Measurements from ENCODE around the gene ADCY5. TPM values are rescaled to one million over a fixed set of nuclear protein-coding genes. Genes with fewer than 3 reads are reported as not detected.

The ADCY5 gene
- total RNA-seq, 2 experiments from 2014 or later, result 0.10 TPM; not detected in 1

GRCh38 chr3:123335007-123335670, 113.8 kb downstream of the ADCY5 start:
- peak; percentile 53 for DNase-seq
- H3K4me3 Mint-ChIP-seq, result no peak overlapping the region
- intact Hi-C loops (cut with micrococcal nuclease), result no loop called here
- CTCF ChIA-PET, result interaction anchor here (1.2 kb wide), 1 partner anchor 227 kb away, joined by 4 read pairs; no protein-coding TSS in a partner anchor
- H3K27me3 Mint-ChIP-seq (ENCODE audit: low read depth), result no peaks in the 10 kb centered on the region
- no peaks in the 10 kb centered on the region for H3K36me3 Mint-ChIP-seq (ENCODE audit: low read depth)
- peaks cover 6% of the 10 kb centered on the region for H3K4me1 Mint-ChIP-seq (ENCODE audit: low read depth)
- no peak overlapping the region for H3K27ac Mint-ChIP-seq
- no peaks in the 10 kb centered on the region for H3K9me3 Mint-ChIP-seq

- no peaks in the 10 kb centered on the region for H3K9me3 Mint-ChIP-seq
- CTCF ChIA-PET, result no interaction called here
- H3K4me1 Mint-ChIP-seq (ENCODE audit: low read depth), result peaks cover 6% of the 10 kb centered on the region
- no peaks in the 10 kb centered on the region for H3K36me3 Mint-ChIP-seq (ENCODE audit: low read depth)
- DNase-seq, result no peak
- no peak overlapping the region for H3K4me3 Mint-ChIP-seq
- H3K27ac Mint-ChIP-seq, result no peak overlapping the region
- intact Hi-C loops (cut with micrococcal nuclease), result no loop called here
- H3K27me3 Mint-ChIP-seq (ENCODE audit: low read depth), result no peaks in the 10 kb centered on the region
These were observed 114.8 kb downstream of the ADCY5 start for GRCh38 chr3:123334056-123334455.

DNA sequence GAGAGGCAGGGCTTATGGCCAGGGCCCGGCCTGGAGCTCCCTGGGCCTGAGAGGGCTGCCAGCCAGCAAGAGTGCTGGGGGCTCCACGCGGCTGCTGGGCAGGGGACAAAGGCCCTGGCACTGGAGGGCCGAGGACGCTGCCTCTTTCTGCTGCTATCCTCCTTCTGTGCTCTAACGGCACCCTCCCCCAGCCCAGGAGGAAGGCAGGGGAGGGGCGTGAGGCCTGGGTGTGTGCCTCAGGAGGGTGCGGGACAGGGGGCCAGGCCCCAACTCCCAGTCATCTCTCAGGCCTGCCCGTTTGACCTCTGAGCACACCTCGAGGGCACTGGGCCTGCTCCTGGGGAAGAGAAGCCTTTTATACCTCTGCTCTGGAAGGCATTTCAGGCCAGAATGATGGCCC, 115.5 kb downstream of the ADCY5 start:
- Mint-ChIP-seq H3K4me1 (ENCODE audit: low read depth) (peaks cover 6% of the 10 kb centered on the region), H3K9me3 (no peaks in the 10 kb centered on the region), H3K27ac (no peak overlapping the region), H3K4me3 (no peak overlapping the region), H3K36me3 (ENCODE audit: low read depth) (no peaks in the 10 kb centered on the region), H3K27me3 (ENCODE audit: low read depth) (no peaks in the 10 kb centered on the region)
- intact Hi-C loops (cut with micrococcal nuclease), result no loop called here
- no peak for DNase-seq
- CTCF ChIA-PET, result no interaction called here

GRCh38 chr3:123332124-123332641, 116.7 kb downstream of the ADCY5 start:
- no peak overlapping the region for H3K4me3 Mint-ChIP-seq
- CTCF ChIA-PET, result interaction anchor here (1.3 to 4.2 kb wide), 2 partner anchors 25 to 228 kb away, joined by 3 to 44 read pairs; no protein-coding TSS in a partner anchor
- H3K27me3 Mint-ChIP-seq (ENCODE audit: low read depth), result no peaks in the 10 kb centered on the region

DNA sequence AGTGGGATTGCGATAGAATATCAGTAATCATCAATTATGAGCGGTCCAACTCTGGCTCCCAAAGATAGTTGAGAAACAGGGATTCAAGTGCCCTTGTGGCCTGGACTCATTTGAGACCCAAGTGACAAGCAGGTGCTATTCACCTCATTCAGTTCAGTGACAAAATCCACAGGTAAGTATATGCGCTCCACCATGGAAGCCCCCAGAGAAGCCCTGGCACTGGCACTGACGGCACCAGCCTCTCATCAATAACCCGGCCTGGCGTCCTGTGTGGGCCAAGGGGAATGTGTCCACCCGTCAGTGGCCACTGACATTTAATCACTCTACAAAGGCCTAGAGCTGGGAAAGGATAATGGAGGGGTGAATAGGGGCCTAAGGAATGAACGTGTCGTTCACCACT, 117.2 kb downstream of the ADCY5 start:
- no peak overlapping the region for H3K4me3 Mint-ChIP-seq
- CTCF ChIA-PET, result interaction anchor here (1.3 to 4.2 kb wide), 2 partner anchors 24 to 228 kb away, joined by 3 to 44 read pairs; no protein-coding TSS in a partner anchor
- peaks cover 6% of the 10 kb centered on the region for H3K4me1 Mint-ChIP-seq (ENCODE audit: low read depth)
- H3K27ac Mint-ChIP-seq, result no peak overlapping the region
- H3K27me3 Mint-ChIP-seq (ENCODE audit: low read depth), result no peaks in the 10 kb centered on the region
- intact Hi-C loops (cut with micrococcal nuclease), result no loop called here
- DNase-seq, result no peak
- no peaks in the 10 kb centered on the region for H3K36me3 Mint-ChIP-seq (ENCODE audit: low read depth)
- no peaks in the 10 kb centered on the region for H3K9me3 Mint-ChIP-seq

More at GRCh38 chr3:123332124-123332641, 116.7 kb downstream of the ADCY5 start:
- H3K27ac Mint-ChIP-seq, result no peak overlapping the region
- no peak for DNase-seq
- H3K36me3 Mint-ChIP-seq (ENCODE audit: low read depth), result no peaks in the 10 kb centered on the region
- peaks cover 6% of the 10 kb centered on the region for H3K4me1 Mint-ChIP-seq (ENCODE audit: low read depth)
- no peaks in the 10 kb centered on the region for H3K9me3 Mint-ChIP-seq
- intact Hi-C loops (cut with micrococcal nuclease), result no loop called here

DNA sequence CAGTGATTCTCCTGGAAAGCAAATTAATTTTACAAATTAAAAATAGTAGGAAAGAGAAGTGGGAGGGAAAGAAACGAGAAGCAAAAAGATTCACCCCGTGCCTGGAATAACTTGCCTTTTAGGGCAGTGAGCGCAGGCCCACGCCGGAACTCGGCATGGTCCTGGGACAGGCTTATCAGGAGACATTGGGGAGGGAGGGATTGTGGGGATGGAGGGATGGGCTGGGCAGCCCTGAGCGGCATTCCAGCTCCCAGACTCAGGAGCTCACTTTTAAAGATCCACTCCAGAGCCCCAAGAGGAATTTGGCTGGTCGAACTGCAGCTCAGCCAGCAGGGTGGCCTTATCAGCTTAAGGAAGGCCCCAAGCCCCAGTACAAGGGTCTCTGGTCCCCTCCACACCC, 117.9 kb downstream of the ADCY5 start:
- no peaks in the 10 kb centered on the region for H3K36me3 Mint-ChIP-seq (ENCODE audit: low read depth)
- CTCF ChIA-PET, result interaction anchor here (0.5 to 4.2 kb wide), 4 partner anchors 24 to 1759 kb away, joined by 3 to 44 read pairs (median 4); no protein-coding TSS in a partner anchor
- H3K4me1 Mint-ChIP-seq (ENCODE audit: low read depth), result peaks cover 6% of the 10 kb centered on the region
- H3K27me3 Mint-ChIP-seq (ENCODE audit: low read depth), result no peaks in the 10 kb centered on the region
- no peak overlapping the region for H3K27ac Mint-ChIP-seq
- H3K4me3 Mint-ChIP-seq, result no peak overlapping the region
- DNase-seq, result no peak
- no peaks in the 10 kb centered on the region for H3K9me3 Mint-ChIP-seq
- intact Hi-C loops (cut with micrococcal nuclease), result no loop called here

DNA sequence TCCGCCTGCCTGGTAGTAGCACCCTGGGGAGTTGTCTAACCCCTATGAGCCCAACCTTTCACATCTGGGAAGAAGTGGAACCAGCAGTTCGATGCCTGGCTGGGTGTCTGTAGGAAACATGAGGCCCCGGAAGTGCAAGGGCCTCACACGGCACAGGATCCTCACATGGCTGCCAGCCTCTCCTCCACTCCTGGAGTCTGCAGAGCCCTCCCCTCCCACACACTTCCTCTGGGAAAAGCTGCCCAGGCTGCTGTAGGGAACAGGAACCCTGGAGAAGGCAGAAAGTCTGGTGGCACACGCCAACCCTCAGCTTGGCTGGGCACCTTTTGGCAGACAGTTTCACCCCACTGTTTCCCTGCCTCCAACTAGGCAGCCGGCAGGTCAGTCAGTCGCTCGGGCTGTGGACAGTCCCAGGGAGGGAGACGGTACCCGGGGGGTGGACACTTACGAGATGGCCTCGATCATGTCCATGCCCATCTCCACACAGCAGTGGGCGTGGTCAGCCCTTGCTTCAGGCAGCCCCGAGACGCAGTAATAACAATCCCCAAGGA, 118.4 kb downstream of the ADCY5 start:
- no peak for DNase-seq
- H3K27me3 Mint-ChIP-seq (ENCODE audit: low read depth), result no peaks in the 10 kb centered on the region
- CTCF ChIA-PET, result interaction anchor here (0.5 to 4.2 kb wide), 8 partner anchors 38 to 1759 kb away, joined by 3 to 44 read pairs (median 3); no protein-coding TSS in a partner anchor
- no peaks in the 10 kb centered on the region for H3K36me3 Mint-ChIP-seq (ENCODE audit: low read depth)
- intact Hi-C loops (cut with micrococcal nuclease), result no loop called here
- H3K4me1 Mint-ChIP-seq (ENCODE audit: low read depth), result peaks cover 6% of the 10 kb centered on the region
- H3K4me3 Mint-ChIP-seq, result no peak overlapping the region
- H3K27ac Mint-ChIP-seq, result no peak overlapping the region
- H3K9me3 Mint-ChIP-seq, result no peaks in the 10 kb centered on the region

DNA sequence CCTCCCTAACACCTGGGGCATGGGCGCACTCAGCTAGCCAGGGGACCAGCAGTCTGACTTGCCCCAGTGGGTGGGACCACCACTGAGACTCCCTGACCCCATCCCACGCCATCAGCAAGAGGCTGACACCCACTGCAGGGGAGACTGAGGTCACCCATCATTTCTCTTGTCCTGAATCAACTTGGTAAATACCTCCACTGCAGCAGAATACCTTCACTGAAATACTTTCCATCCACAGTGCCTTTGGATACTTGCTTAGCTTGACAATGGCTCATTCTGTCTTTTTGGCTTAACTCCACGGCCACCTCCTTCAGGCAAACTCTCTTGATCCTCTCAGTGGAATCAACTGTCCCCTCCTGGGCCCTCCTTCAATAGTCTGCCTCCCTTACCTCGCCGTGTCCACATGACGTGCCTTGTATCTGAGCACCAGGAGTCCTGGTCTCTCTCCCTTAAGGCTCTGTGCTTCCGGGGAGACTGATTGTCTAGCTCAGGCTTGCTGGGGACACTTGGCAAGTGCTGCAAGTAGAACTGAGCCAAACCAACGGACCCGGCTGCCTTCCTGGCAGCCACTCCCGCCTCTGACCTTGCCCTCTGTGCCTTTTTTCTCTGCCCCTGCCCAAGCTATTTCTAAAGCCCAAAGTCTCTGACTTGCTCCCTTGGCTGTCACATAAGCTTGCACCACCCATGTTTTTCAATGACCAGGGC, 119.1 kb downstream of the ADCY5 start:
- intact Hi-C loops (cut with micrococcal nuclease), result loop anchor here (1.0 to 2.0 kb wide), 3 partner anchors 160 to 393 kb away; no protein-coding TSS in a partner anchor
- no peaks in the 10 kb centered on the region for H3K9me3 Mint-ChIP-seq
- peaks cover under 1% of the 10 kb centered on the region for H3K4me1 Mint-ChIP-seq (ENCODE audit: low read depth)
- no peak overlapping the region for H3K4me3 Mint-ChIP-seq
- no peak overlapping the region for H3K27ac Mint-ChIP-seq
- no peaks in the 10 kb centered on the region for H3K27me3 Mint-ChIP-seq (ENCODE audit: low read depth)
- no peak for DNase-seq
- H3K36me3 Mint-ChIP-seq (ENCODE audit: low read depth), result no peaks in the 10 kb centered on the region
- CTCF ChIA-PET, result interaction anchor here (0.6 to 4.2 kb wide), 16 partner anchors 12 to 254 kb away, joined by 3 to 44 read pairs (median 3); no protein-coding TSS in a partner anchor

DNA sequence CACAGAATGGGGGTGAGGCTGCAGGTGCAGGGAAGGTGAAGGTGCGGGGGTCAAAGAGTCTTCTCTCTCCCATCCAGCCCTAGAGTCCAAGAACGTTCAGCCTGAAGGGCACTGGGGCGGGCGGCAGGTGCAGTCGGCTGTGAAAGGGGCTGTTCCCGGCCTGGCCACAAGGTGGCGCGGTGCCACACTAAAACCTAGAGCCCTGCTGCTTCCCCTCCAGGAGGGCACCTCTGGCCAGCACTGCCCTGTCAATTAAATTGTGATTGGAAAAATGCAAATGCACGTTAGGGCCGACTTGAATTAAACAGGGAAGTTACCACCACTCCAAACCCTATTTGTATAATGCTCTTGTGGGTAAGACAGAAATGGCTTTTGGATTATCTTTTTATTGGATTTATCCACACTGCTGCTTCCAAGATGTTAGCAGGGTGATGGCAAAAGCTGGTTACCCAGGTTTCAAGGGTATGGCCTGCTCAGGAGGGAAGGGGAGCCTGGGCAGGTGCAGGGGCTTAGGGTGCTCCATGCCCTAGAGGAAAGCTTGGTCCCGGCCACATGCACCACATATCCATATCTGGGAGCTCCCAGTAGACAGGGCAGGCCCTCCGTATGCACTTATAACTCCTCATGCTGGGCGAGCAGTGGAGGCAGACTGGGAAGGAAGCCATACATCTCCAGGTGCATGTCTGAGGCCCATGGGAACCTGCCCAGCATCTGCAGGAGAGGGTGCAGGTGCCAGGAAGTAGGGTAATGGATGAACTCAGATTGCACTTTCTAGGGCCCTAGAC, 119.8 kb downstream of the ADCY5 start:
- no peak overlapping the region for H3K4me3 Mint-ChIP-seq
- no peaks in the 10 kb centered on the region for H3K27me3 Mint-ChIP-seq (ENCODE audit: low read depth)
- CTCF ChIA-PET, result interaction anchor here (0.6 to 4.2 kb wide), 14 partner anchors 12 to 231 kb away, joined by 3 to 44 read pairs (median 3); no protein-coding TSS in a partner anchor
- DNase-seq, result peak; percentile 80
- no peak overlapping the region for H3K27ac Mint-ChIP-seq
- no peaks in the 10 kb centered on the region for H3K9me3 Mint-ChIP-seq
- intact Hi-C loops (cut with micrococcal nuclease), result loop anchor here (1.0 to 2.0 kb wide), 3 partner anchors 160 to 394 kb away; no protein-coding TSS in a partner anchor
- H3K4me1 Mint-ChIP-seq (ENCODE audit: low read depth), result no peaks in the 10 kb centered on the region
- H3K36me3 Mint-ChIP-seq (ENCODE audit: low read depth), result no peaks in the 10 kb centered on the region

DNA sequence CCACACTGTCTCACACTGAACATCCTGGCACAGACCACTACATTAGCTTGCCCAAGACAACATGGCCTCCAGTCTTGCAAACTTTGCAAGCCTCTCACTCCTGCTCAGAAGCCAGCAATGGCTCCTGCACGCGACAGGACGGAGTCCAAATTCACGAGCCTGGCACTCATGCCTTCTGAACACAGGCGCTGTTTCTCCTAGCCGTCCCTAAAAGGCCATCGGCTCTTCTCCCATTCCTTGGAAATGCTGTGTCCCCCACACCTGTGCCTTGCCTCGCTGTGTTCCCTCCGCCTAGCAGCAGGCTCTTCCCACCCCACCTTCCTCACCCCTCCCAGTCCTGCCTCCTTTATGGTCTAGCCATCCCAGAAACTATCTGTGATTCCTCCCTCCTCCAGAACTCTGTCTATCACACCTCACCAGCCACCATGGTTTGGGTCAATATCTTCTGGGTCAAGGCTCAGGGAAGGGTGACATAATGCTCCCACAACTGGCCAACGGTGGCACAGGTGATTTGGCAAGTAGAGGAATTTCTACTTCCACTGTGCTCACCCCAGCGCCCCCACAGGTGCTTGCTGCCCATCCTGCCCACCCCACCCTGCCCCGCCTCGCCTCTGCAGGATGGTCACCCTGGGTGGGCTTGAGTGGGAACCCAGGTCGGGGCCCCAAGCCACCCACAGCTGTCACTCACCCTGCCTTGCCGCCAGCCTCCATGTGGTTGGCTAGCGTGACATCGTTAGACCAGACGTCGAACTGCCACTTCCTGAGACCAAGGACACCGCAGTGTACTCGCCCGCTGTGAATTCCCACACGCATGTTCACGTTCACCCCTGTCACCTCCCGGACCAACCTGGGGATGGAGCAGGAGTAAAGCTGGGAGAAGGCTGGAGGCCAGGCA, 120.7 kb downstream of the ADCY5 start:
- Mint-ChIP-seq H3K27me3 (ENCODE audit: low read depth) (no peaks in the 10 kb centered on the region), H3K36me3 (ENCODE audit: low read depth) (no peaks in the 10 kb centered on the region), H3K27ac (no peak overlapping the region), H3K4me1 (ENCODE audit: low read depth) (no peaks in the 10 kb centered on the region), H3K9me3 (no peaks in the 10 kb centered on the region), H3K4me3 (no peak overlapping the region)
- CTCF ChIA-PET, result interaction anchor here (0.7 to 4.2 kb wide), 6 partner anchors 9 to 232 kb away, joined by 3 to 44 read pairs (median 4); no protein-coding TSS in a partner anchor
- DNase-seq, result no peak
- intact Hi-C loops (cut with micrococcal nuclease), result loop anchor here (2.0 kb wide), 1 partner anchor 395 kb away; no protein-coding TSS in a partner anchor

- Mint-ChIP-seq H3K27ac (no peak overlapping the region), H3K36me3 (ENCODE audit: low read depth) (no peaks in the 10 kb centered on the region), H3K4me3 (no peak overlapping the region), H3K9me3 (no peaks in the 10 kb centered on the region), H3K4me1 (ENCODE audit: low read depth) (no peaks in the 10 kb centered on the region), H3K27me3 (ENCODE audit: low read depth) (no peaks in the 10 kb centered on the region)
- DNase-seq, result no peak
- CTCF ChIA-PET, result interaction anchor here (1.5 to 2.8 kb wide), 5 partner anchors 8 to 233 kb away, joined by 3 to 22 read pairs (median 5); no protein-coding TSS in a partner anchor
- intact Hi-C loops (cut with micrococcal nuclease), result no loop called here
These were observed 121.4 kb downstream of the ADCY5 start for GRCh38 chr3:123327480-123327879.

Measured in activated naive CD4-positive, alpha-beta T cell treated with anti-CD3 and anti-CD28 coated beads for 36 hours (primary cell).